GM23338 (cell line): Measurements from ENCODE around the gene ADCY6.

Experiments
- EZH2 ChIP-seq: fragments of 200-600 bp; sonication (generic); IDR thresholded peaks from one replicate; pipeline ENCODE4 v1.8.0; 2017; ENCODE audit warnings: antibody characterized with exemption, mild to moderate bottlenecking, low read depth; ENCODE audit not compliant: unreplicated experiment
- EZH2phosphoT487 ChIP-seq: fragments of 200-600 bp; sonication (generic); IDR thresholded peaks from one replicate; pipeline ENCODE4 v1.8.1; 2018; ENCODE audit warnings: antibody characterized with exemption; ENCODE audit not compliant: unreplicated experiment
- POLR2AphosphoS5 ChIP-seq: IDR thresholded peaks from 2 replicates; pipeline ENCODE4 v1.6.1; 2016; ENCODE audit warnings: antibody characterized with exemption, low read depth
- STAT1 ChIP-seq: IDR thresholded peaks from one replicate; pipeline ENCODE4 v1.6.1; 2016; ENCODE audit warnings: antibody characterized with exemption; ENCODE audit not compliant: unreplicated experiment
- ZNF331 ChIP-seq: fragments of 250-450 bp; sonication (Bioruptor Pico); IDR thresholded peaks from 2 replicates; pipeline ENCODE4 v1.5.0; 2020; ENCODE audit warnings: low read depth, mild to moderate bottlenecking, moderate library complexity
- TF ChIP-seq, protein P1 (sequence below), 2 experiments: fragments of 200-600 bp in 1 of 2; sonication (generic) in 1 of 2; conservative IDR thresholded peaks; 2 replicates each; pipeline versions ENCODE4 v1.5.1 to v1.6.1; 2016 to 2017; ENCODE audit warnings: antibody characterized with exemption in 2 of 2, low read depth in 2 of 2, mild to moderate bottlenecking in 2 of 2, moderate library complexity in 1 of 2
- TF ChIP-seq, protein P2 (sequence below): IDR thresholded peaks from one replicate; pipeline ENCODE4 v1.6.1; 2018; ENCODE audit warnings: antibody characterized with exemption; ENCODE audit not compliant: unreplicated experiment
- TF ChIP-seq, protein P3 (sequence below): IDR thresholded peaks from 2 replicates; pipeline ENCODE4 v1.6.1; 2016; ENCODE audit warnings: antibody characterized with exemption

DNA sequence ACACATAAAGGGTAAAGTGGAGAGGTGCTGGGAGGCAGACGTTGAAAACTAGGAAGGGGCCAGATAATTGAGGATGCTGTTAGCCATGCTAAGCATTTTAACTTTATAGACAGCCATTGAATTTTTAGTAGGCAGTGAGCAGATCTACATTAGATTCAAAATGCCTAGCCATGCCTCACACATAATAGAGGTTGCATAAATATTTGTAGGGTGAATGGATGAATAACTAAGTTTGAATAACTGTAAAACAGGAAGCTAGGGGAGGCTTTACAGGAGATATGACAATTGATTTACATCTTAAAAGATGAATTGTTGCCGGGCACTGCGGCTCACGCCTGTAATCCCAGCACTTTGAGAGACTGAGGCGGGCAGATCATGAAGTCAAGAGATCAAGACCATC, 60.1 kb downstream of the ADCY6 start:
- TF ChIP-seq, protein P1, sequence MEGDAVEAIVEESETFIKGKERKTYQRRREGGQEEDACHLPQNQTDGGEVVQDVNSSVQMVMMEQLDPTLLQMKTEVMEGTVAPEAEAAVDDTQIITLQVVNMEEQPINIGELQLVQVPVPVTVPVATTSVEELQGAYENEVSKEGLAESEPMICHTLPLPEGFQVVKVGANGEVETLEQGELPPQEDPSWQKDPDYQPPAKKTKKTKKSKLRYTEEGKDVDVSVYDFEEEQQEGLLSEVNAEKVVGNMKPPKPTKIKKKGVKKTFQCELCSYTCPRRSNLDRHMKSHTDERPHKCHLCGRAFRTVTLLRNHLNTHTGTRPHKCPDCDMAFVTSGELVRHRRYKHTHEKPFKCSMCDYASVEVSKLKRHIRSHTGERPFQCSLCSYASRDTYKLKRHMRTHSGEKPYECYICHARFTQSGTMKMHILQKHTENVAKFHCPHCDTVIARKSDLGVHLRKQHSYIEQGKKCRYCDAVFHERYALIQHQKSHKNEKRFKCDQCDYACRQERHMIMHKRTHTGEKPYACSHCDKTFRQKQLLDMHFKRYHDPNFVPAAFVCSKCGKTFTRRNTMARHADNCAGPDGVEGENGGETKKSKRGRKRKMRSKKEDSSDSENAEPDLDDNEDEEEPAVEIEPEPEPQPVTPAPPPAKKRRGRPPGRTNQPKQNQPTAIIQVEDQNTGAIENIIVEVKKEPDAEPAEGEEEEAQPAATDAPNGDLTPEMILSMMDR (conservative IDR thresholded peaks at IDR 0.05; ENCODE audit: low read depth in 2 of 2) = no peak
- TF ChIP-seq EZH2 = no peak
- TF ChIP-seq EZH2phosphoT487 = no peak
- TF ChIP-seq POLR2AphosphoS5 = no peak
- no peak for TF ChIP-seq ZNF331 (CRISPR knock-in tag)
- TF ChIP-seq STAT1 = no peak
- TF ChIP-seq, protein P2, sequence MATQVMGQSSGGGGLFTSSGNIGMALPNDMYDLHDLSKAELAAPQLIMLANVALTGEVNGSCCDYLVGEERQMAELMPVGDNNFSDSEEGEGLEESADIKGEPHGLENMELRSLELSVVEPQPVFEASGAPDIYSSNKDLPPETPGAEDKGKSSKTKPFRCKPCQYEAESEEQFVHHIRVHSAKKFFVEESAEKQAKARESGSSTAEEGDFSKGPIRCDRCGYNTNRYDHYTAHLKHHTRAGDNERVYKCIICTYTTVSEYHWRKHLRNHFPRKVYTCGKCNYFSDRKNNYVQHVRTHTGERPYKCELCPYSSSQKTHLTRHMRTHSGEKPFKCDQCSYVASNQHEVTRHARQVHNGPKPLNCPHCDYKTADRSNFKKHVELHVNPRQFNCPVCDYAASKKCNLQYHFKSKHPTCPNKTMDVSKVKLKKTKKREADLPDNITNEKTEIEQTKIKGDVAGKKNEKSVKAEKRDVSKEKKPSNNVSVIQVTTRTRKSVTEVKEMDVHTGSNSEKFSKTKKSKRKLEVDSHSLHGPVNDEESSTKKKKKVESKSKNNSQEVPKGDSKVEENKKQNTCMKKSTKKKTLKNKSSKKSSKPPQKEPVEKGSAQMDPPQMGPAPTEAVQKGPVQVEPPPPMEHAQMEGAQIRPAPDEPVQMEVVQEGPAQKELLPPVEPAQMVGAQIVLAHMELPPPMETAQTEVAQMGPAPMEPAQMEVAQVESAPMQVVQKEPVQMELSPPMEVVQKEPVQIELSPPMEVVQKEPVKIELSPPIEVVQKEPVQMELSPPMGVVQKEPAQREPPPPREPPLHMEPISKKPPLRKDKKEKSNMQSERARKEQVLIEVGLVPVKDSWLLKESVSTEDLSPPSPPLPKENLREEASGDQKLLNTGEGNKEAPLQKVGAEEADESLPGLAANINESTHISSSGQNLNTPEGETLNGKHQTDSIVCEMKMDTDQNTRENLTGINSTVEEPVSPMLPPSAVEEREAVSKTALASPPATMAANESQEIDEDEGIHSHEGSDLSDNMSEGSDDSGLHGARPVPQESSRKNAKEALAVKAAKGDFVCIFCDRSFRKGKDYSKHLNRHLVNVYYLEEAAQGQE = no peak
- TF ChIP-seq, protein P3, sequence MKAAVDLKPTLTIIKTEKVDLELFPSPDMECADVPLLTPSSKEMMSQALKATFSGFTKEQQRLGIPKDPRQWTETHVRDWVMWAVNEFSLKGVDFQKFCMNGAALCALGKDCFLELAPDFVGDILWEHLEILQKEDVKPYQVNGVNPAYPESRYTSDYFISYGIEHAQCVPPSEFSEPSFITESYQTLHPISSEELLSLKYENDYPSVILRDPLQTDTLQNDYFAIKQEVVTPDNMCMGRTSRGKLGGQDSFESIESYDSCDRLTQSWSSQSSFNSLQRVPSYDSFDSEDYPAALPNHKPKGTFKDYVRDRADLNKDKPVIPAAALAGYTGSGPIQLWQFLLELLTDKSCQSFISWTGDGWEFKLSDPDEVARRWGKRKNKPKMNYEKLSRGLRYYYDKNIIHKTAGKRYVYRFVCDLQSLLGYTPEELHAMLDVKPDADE = no peak
